Measurements from ENCODE around the gene PTPN12.

DNA sequence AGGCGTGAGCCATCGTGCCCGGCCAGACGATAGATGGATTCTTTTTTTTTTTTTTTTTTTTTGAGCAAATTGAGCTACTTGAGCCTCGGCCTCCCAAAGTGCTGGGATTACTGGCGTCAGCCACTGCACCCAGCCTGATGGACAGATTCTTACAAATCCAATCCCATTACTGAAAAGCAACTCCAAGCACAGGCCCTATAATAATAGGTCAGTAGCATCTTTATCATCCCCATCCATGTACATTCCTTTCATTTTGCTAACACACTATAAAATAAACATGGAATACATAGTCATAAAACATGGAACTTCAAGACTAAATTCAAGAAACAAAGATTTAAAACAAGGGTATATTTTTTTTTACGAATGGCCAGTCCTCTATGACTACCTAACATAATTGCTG lies 143.2 kb downstream of the PTPN12 start:
- TF ChIP-seq POLR2A (IDR thresholded peaks at IDR 0.05) = no peak
- TF ChIP-seq, protein P1, sequence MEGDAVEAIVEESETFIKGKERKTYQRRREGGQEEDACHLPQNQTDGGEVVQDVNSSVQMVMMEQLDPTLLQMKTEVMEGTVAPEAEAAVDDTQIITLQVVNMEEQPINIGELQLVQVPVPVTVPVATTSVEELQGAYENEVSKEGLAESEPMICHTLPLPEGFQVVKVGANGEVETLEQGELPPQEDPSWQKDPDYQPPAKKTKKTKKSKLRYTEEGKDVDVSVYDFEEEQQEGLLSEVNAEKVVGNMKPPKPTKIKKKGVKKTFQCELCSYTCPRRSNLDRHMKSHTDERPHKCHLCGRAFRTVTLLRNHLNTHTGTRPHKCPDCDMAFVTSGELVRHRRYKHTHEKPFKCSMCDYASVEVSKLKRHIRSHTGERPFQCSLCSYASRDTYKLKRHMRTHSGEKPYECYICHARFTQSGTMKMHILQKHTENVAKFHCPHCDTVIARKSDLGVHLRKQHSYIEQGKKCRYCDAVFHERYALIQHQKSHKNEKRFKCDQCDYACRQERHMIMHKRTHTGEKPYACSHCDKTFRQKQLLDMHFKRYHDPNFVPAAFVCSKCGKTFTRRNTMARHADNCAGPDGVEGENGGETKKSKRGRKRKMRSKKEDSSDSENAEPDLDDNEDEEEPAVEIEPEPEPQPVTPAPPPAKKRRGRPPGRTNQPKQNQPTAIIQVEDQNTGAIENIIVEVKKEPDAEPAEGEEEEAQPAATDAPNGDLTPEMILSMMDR (IDR thresholded peaks at IDR 0.05) = no peak
- no peak for TF ChIP-seq POLR2AphosphoS5 (IDR thresholded peaks at IDR 0.05)

All from breast epithelium (tissue), 3 donors.